Thyroid gland (tissue), 4 donors: Measurements from ENCODE around the gene LYPD8.

ENCODE experiments used
- CTCF ChIP-seq, 6 experiments: fragments of 200-600 bp in 3 of 6; fragments of 450-650 bp in 3 of 6; sonication (generic) in 3 of 6; IDR thresholded peaks; one replicate each; pipeline ENCODE4 v1.5.1; 2016 to 2019; ENCODE audit warnings: antibody characterized with exemption in 6 of 6, mild to moderate bottlenecking in 2 of 6, inconsistent platforms in 1 of 6, moderate library complexity in 1 of 6
- POLR2A ChIP-seq, 2 donors: fragments of 450-650 bp; IDR thresholded peaks; one replicate each; pipeline ENCODE4 v1.6.1; 2017; ENCODE audit warnings: antibody characterized with exemption in 2 of 2, mild to moderate bottlenecking in 2 of 2, moderate library complexity in 1 of 2

GRCh38 chr1:248752161-248753028 lies 3.2 kb downstream of the LYPD8 start:
- TF ChIP-seq CTCF (IDR thresholded peaks at IDR 0.05) = no peak
- TF ChIP-seq POLR2A (IDR thresholded peaks at IDR 0.05) = no peak
